ENCODE data around the gene TMPRSS2.

TMPRSS2 gene

GRCh38 chr21:41446586-41446985 lies 61.4 kb downstream of the TMPRSS2 start:
- DNase-seq: no peak

DNA sequence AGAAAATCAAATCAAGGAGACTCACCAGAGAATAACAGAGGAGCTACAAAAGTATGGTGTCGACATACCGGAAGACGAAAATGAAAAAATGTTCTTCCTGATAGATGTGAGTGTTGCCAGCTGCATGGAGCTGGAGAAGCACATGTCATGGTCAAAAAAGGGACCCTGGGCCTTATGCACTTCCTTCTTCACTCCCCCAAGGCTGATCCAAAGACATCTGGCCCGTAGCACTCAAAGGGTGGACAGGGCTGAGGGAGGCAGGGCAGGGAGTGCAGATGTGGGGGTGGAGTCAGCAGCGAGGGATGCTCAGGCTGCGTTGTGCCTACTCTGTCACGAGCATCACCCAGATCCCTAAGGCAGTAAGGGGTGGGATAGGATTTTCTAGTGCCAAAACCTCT lies 62.5 kb downstream of the TMPRSS2 start:
- DNase-seq: no peak

- DNase-seq: no peak
Measured at GRCh38 chr21:41444703-41445464, 63.1 kb downstream of the TMPRSS2 start.

DNA sequence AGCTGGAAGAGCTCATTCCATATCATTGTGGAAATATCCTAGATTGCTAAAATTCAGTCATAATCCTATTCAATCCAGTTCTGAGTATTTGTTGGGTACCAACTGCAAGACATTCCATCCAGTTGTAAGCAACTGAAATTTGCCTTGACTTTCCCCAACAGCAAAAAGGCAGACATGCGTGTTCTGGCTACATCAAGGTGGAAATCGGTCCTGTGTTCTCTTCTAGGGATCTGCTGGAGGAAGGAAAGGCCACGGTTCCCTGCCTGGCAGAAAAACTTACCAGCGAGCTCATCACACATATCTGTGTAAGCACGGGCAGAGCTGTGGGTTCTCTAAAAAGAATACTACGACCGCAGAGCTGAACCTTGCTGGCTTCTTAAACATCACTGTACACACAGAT lies 64.4 kb downstream of the TMPRSS2 start:
- no peak for DNase-seq

DNA sequence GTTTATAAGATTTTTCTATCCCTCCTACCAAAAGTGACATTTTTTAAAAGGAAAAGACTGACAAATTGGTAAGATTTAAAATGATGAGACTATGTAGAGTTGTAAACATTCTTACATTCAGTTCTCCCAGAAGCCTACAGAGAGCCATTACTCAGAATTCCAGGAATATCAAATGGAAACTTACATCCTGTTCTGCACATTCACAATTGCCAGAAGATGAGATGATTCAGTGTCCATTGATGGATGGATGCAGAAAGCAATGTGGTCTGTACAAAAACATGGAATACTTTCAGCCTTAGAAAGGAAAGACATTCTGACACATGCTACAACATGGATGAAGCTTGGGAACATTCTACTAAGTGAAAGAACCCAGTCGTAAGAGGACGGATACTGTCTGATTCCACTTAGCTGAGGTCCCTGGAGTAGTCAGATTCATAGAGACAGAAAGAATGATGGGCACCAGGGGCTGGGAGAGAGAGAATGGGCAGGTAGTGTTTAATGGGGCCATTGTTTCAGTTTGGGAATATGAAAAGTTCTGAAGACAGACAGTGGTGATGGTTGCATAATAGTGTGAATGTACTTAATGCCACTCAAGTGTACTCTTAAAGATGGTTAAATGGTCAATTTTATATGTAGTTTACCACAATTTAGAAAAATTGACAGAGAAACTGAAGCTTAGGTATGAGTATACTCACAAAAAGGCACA lies 65.3 kb downstream of the TMPRSS2 start:
- DNase-seq: no peak

DNA sequence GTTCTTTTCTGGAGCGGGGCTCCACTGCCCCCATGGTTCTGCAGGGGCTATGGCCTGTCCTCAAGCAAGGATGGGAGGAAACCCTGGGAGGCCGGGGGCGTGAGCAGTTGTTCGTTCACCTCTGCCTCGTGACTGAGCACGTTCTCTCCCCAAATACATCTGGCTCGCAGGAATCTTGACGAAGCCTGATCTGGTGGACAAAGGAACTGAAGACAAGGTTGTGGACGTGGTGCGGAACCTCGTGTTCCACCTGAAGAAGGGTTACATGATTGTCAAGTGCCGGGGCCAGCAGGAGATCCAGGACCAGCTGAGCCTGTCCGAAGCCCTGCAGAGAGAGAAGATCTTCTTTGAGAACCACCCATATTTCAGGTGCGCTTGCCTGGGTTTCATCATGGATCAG lies 66.4 kb downstream of the TMPRSS2 start:
- DNase-seq: no peak

DNA sequence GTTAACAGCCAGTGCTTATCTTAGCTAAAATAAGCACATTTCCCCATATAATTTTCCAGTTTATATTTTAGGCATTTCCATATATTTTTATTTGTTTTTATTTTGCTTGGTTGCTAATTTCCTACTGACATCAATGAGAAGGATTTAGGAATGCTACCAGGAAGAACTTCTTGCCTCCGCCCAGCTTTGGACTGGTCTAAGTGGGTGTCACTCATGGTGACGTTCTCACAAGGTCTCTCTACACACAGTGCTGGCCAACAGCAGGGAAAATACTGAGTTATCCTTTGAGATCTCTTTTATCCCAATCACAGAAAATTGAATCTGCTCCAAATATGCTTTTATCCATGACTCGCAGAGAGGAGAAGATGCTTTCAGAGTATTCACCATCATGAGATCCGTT lies 68.7 kb downstream of the TMPRSS2 start:
- DNase-seq: no peak

DNA sequence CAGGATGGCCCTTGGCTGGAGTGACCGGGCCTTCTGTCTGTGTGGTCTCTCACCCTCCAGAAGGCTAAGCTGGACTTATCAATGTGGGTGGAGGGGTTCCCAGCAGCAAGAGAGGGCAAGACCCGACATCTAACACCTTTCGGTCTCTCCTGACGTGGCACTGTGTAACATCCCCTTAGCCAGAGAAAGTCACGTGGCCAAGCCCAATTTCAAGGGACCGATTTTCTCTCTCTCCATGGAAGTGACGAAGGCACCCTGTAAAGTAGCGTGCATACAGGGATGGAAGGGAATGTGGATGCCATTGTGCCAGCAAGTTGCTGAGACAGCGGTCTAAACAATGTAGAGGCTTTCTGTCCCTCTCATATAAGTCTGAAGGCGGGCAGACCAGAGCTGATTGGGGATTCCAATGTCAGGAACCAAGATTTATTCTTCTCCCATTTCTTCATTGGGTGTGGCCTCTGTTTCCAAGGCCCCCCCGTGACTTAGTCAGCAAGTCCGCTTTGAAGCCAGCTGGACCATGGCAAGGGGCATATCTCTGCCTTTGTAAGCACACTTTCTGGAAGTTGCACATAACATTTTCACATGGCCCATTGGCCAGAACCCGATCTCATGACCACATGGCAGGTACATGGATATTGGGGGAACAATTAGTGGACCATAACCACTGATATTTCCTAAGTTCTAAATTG lies 69.4 kb downstream of the TMPRSS2 start:
- DNase-seq: no peak

- DNase-seq: no peak
Measured at GRCh38 chr21:41437729-41438128, 70.2 kb downstream of the TMPRSS2 start.

GRCh38 chr21:41435706-41436105 lies 72.3 kb downstream of the TMPRSS2 start:
- DNase-seq: no peak

- no peak for DNase-seq
Measured at GRCh38 chr21:41433566-41433965, 74.4 kb downstream of the TMPRSS2 start.

- no peak for DNase-seq
Measured at GRCh38 chr21:41432562-41433460, 75.1 kb downstream of the TMPRSS2 start.

DNA sequence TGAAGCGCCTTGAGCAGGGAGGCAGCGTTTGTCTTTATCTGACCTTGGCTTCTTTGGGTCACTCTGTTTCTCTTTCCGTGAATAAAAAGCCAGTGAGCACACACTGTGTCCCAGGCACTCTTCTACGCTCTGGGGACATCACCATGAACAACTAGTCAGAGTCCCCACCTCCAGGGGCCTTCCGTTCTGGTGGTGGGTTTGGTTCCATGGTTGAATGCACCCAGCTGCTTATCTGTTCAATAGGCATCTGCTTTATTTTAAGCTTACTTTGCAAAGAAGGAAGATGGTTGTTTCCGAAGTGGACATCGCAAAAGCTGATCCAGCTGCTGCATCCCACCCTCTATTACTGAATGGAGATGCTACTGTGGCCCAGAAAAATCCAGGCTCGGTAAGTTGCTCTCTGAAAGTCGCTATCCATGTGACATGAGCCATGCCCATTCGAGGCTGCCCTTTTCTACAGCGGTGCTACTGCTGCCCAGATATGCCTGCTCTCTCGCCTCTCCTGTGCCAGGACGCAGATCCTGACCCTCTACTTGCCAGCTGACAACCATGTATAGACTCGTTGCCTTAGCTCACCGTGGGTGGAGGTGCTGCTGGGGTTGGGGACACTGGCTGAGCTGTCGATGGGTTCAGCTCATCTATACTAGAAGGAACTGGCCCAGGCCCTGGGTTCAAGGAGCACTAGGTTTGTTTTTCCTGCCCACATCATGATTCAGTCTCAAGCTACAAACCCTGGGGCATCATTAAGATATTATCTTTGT lies 76.0 kb downstream of the TMPRSS2 start:
- DNase-seq: no peak

- no peak for DNase-seq
Measured at GRCh38 chr21:41429925-41430491, 78.0 kb downstream of the TMPRSS2 start.

GRCh38 chr21:41429305-41429704 lies 78.7 kb downstream of the TMPRSS2 start:
- DNase-seq: no peak

- no peak for DNase-seq
Measured at GRCh38 chr21:41428847-41429246, 79.1 kb downstream of the TMPRSS2 start.

DNA sequence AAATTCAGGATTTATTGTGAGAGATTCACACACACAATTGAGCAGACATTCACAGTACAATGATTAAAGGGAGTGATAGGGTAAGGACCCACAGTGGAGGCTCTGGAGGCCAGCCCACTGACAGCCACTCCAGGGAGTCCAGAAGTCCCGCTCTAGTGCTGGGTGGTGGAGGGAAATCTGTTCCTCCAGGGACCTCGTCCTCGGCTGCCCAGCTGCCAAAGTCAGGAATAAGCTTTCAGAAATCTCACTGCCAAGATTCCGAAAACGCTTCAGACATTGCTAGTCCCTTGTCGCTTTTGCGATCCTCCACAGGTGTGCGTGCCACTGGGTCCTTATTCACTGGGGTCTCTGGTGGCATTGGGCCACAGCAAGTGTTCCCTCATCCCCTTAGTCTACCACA lies 79.6 kb downstream of the TMPRSS2 start:
- no peak for DNase-seq

DNA sequence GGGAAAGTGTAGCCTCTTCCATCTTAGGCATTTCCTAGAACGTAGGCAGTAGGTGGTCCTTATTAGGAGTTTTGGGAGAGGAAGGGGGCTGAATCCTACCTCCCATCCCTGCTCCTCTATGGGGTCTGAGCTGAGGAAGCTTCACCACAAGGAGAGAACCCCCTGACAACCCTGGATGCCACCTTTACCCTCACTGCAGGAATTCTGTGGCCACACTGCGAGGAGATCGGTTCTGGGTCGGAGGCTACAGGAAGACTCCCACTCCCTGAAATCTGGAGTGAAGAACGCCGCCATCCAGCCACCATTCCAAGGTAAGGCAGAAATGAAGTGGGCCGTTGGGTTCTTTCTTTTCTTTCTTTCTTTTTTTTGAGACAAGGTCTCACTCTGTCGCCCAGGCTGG lies 80.4 kb downstream of the TMPRSS2 start:
- DNase-seq: no peak

- no peak for DNase-seq
Measured at GRCh38 chr21:41426676-41427404, 81.1 kb downstream of the TMPRSS2 start.

DNA sequence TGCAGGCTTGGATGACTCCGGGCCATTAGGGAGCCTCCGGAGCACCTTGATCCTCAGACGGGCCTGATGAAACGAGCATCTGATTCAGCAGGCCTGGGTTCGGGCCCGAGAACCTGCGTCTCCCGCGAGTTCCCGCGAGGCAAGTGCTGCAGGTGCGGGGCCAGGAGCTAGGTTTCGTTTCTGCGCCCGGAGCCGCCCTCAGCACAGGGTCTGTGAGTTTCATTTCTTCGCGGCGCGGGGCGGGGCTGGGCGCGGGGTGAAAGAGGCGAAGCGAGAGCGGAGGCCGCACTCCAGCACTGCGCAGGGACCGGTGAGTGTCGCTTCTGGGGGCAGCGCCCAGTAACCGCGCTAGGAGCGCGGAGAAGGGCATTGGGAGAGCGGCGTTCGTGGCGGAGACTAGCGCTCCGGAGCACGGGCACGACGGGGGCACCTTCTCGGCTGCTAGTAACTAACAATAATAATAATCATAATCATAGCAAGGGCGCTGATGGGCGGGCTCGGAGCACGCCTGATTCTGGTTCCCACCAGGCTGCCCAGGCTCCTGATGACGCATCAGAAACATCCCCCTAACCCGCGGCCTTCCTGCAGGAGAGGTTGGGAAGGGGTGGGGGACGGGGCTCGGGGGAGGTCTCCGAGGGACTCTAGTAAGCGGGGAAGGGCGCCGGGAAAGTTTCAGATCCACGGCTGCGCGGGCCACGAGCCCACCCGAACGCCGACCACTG lies 81.8 kb downstream of the TMPRSS2 start, which contains the start of gene MX1:
MX1 (plus strand) TSS at position 286 of the 722 bp plus-strand sequence. CDS start 5,832 bp downstream, outside the sequence.
- DNase-seq: no peak

Data from GOT3 (cell line).